HepG2 (cell line): ENCODE results near the gene SLC25A45. TPM values are rescaled to one million over a fixed set of nuclear protein-coding genes. Genes with fewer than 3 reads are reported as not detected.

ENCODE experiments used
- ARNT ChIP-seq: fragments of 450-650 bp; IDR thresholded peaks from 2 replicates; pipeline ENCODE4 v1.6.1; 2017
- CHD2 ChIP-seq: IDR thresholded peaks from 2 replicates; pipeline ENCODE4 v1.6.1; 2011; ENCODE audit warnings: low read depth, low read length, improper control_type of control experiment
- FLYWCH1 ChIP-seq: sonication (generic); formaldehyde crosslinking; IDR thresholded peaks from 2 replicates; pipeline ENCODE4 v1.8.1; 2023; ENCODE audit warnings: mild to moderate bottlenecking, missing genetic modification reagents
- GABPA ChIP-seq, 2 experiments: IDR thresholded peaks; 2 replicates each; pipeline ENCODE4 v1.6.1; 2011 to 2016; ENCODE audit warnings: low read depth in 2 of 2, low read length in 1 of 2, missing biosample characterization in 1 of 2, missing genetic modification characterization in 1 of 2
- GTF2F1 ChIP-seq: fragments of 150-350 bp; IDR thresholded peaks from 2 replicates; pipeline ENCODE4 v1.6.1; 2014; ENCODE audit warnings: low read length
- HBP1 ChIP-seq: IDR thresholded peaks from 2 replicates; pipeline ENCODE4 v1.6.1; 2016; ENCODE audit warnings: low read depth, control low read depth
- KDM1A ChIP-seq: IDR thresholded peaks from 2 replicates; pipeline ENCODE4 v1.6.1; 2016; ENCODE audit warnings: missing compliant biosample characterization
- MEF2D ChIP-seq: sonication (generic); formaldehyde crosslinking; IDR thresholded peaks from 2 replicates; pipeline ENCODE4 v1.5.1; 2020; ENCODE audit warnings: mild to moderate bottlenecking, missing genetic modification reagents
- MIER2 ChIP-seq: IDR thresholded peaks from 2 replicates; pipeline ENCODE4 v1.6.1; 2016; ENCODE audit warnings: missing biosample characterization, missing genetic modification reagents
- MXD3 ChIP-seq: IDR thresholded peaks from 2 replicates; pipeline ENCODE4 v1.6.1; 2016; ENCODE audit warnings: mild to moderate bottlenecking, missing biosample characterization, missing genetic modification reagents
- NFE2L2 ChIP-seq: fragments of 150-350 bp; IDR thresholded peaks from 2 replicates; pipeline ENCODE4 v1.6.1; 2014; ENCODE audit warnings: low read length
- SRF ChIP-seq: IDR thresholded peaks from 2 replicates; pipeline ENCODE4 v1.6.1; 2011; ENCODE audit warnings: mild to moderate bottlenecking, low read depth, low read length, moderate library complexity
- ZC3H4 ChIP-seq: sonication (generic); formaldehyde crosslinking; IDR thresholded peaks from 2 replicates; pipeline ENCODE4 v1.4.0; 2020; ENCODE audit warnings: missing genetic modification reagents, borderline replicate concordance
- ZFP36L1 ChIP-seq: sonication (generic); formaldehyde crosslinking; IDR thresholded peaks from 2 replicates; pipeline ENCODE4 v1.8.0; 2022; ENCODE audit warnings: mild to moderate bottlenecking, missing genetic modification reagents, moderate library complexity
- ZNF253 ChIP-seq: sonication (generic); formaldehyde crosslinking; IDR thresholded peaks from 2 replicates; pipeline ENCODE4 v1.8.0; 2022; ENCODE audit warnings: mild to moderate bottlenecking, missing genetic modification reagents, borderline replicate concordance
- ZNF274 ChIP-seq: sonication (generic); formaldehyde crosslinking; IDR thresholded peaks from 2 replicates; pipeline ENCODE4 v1.5.1; 2020; ENCODE audit warnings: mild to moderate bottlenecking, missing genetic modification reagents
- ZNF30 ChIP-seq: sonication (generic); formaldehyde crosslinking; IDR thresholded peaks from 2 replicates; pipeline ENCODE4 v1.5.0; 2020; ENCODE audit warnings: mild to moderate bottlenecking, missing genetic modification reagents
- ZNF468 ChIP-seq: sonication (generic); formaldehyde crosslinking; IDR thresholded peaks from 2 replicates; pipeline ENCODE4 v1.8.0; 2022; ENCODE audit warnings: mild to moderate bottlenecking, moderate library complexity, missing genetic modification reagents
- ZNF510 ChIP-seq: sonication (generic); formaldehyde crosslinking; IDR thresholded peaks from 2 replicates; pipeline ENCODE4 v1.4.0; 2020; ENCODE audit warnings: low read depth, mild to moderate bottlenecking, missing genetic modification reagents
- ZNF550 ChIP-seq: sonication (generic); formaldehyde crosslinking; IDR thresholded peaks from 2 replicates; pipeline ENCODE4 v1.4.0; 2020; ENCODE audit warnings: mild to moderate bottlenecking, missing genetic modification reagents, borderline replicate concordance
- ZNF614 ChIP-seq: IDR thresholded peaks from 2 replicates; pipeline ENCODE4 v1.6.1; 2018; ENCODE audit warnings: missing biosample characterization, missing genetic modification reagents, inconsistent platforms, borderline replicate concordance
- ZNF644 ChIP-seq: IDR thresholded peaks from 2 replicates; pipeline ENCODE4 v1.6.1; 2016; ENCODE audit warnings: low read depth
- ZNF660 ChIP-seq: sonication (generic); formaldehyde crosslinking; IDR thresholded peaks from 2 replicates; pipeline ENCODE4 v1.5.1; 2020; ENCODE audit warnings: mild to moderate bottlenecking, low read depth, missing genetic modification reagents, borderline replicate concordance
- ZNF790 ChIP-seq: sonication (generic); formaldehyde crosslinking; IDR thresholded peaks from 2 replicates; pipeline ENCODE4 v1.8.0; 2022; ENCODE audit warnings: missing genetic modification reagents, mild to moderate bottlenecking, borderline replicate concordance
- ZNF841 ChIP-seq: sonication (generic); formaldehyde crosslinking; IDR thresholded peaks from 2 replicates; pipeline ENCODE4 v1.8.1; 2023; ENCODE audit warnings: missing genetic modification reagents, borderline replicate concordance
- polyA plus RNA-seq, 8 experiments: library from polyadenylated mRNA; depleted of rRNA in 3 of 8; stranded (reverse) in 7 of 8; unstranded in 1 of 8; fragments of >200 nt; fragmentation: Illumina TruSeq in 4 of 8; extraction: Trizol in 4 of 8; gene quantifications; 2 replicates each; pipeline versions ENCODE4 v1.2.1 to v1.2.3, GENCODE V29; 2011 to 2016; ENCODE audit warnings: low read depth in 4 of 8, missing spikeins in 1 of 8, mixed read lengths in 1 of 8; ENCODE audit not compliant: insufficient read depth in 1 of 8
- total RNA-seq, 5 experiments: library from RNA; depleted of rRNA; stranded (reverse); fragments of >200 nt; fragmentation: Illumina TruSeq; extraction: Trizol; gene quantifications; 2 replicates each; pipeline ENCODE4 v1.2.3, GENCODE V29; 2016; ENCODE audit warnings: low read depth in 1 of 5
- TF ChIP-seq, protein P1 (sequence below): sonication (generic); formaldehyde crosslinking; IDR thresholded peaks from 2 replicates; pipeline ENCODE4 v1.8.1; 2023; ENCODE audit warnings: mild to moderate bottlenecking, missing genetic modification reagents
- TF ChIP-seq, protein P2 (sequence below): sonication (generic); formaldehyde crosslinking; IDR thresholded peaks from 2 replicates; pipeline ENCODE4 v1.8.0; 2022; ENCODE audit warnings: mild to moderate bottlenecking, missing genetic modification reagents

The SLC25A45 gene
- total and polyA plus RNA-seq, 2 of the 13 experiments (the other 11 are each of a cell fraction or from before 2014, with no cell fraction given): 1.2 to 3.4 TPM

- TF ChIP-seq MXD3 (CRISPR knock-in tag): no peak
- no peak for TF ChIP-seq ZNF614 (CRISPR knock-in tag)
- TF ChIP-seq CHD2: peak; percentile 87
- 0 out of 2 replicates have a peak, but pooled peaks have one; percentile 56 for TF ChIP-seq ZNF274 (CRISPR knock-in tag)
- TF ChIP-seq ZNF253 (CRISPR knock-in tag): peak; percentile 76; the same call in 1 of the 2 replicates
- TF ChIP-seq FLYWCH1 (CRISPR knock-in tag): peak; percentile 62; the same call in 1 of the 2 replicates
- no peak for TF ChIP-seq MIER2
- peak; percentile 99 for TF ChIP-seq GTF2F1
- peak; percentile 26; the same call in 1 of the 2 replicates for TF ChIP-seq ZNF841 (CRISPR knock-in tag)
- TF ChIP-seq ZNF644 (CRISPR knock-in tag): no peak
- peak; percentile 91 for TF ChIP-seq HBP1 (CRISPR knock-in tag)
- TF ChIP-seq, protein P1, sequence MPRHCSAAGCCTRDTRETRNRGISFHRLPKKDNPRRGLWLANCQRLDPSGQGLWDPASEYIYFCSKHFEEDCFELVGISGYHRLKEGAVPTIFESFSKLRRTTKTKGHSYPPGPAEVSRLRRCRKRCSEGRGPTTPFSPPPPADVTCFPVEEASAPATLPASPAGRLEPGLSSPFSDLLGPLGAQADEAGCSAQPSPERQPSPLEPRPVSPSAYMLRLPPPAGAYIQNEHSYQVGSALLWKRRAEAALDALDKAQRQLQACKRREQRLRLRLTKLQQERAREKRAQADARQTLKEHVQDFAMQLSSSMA (CRISPR knock-in tag): no peak
- no peak for TF ChIP-seq MEF2D
- TF ChIP-seq SRF: no peak
- no peak for TF ChIP-seq GABPA (IDR thresholded peaks at IDR 0.05; ENCODE audit: low read depth, low read length)
- no peak for TF ChIP-seq GABPA (CRISPR knock-in tag; IDR thresholded peaks at IDR 0.05; ENCODE audit: low read depth)
- no peak for TF ChIP-seq ZNF550 (CRISPR knock-in tag)
- TF ChIP-seq ZNF510 (CRISPR knock-in tag): no peak; the same call in none of the 2 replicates
- no peak for TF ChIP-seq KDM1A (CRISPR knock-in tag)
- TF ChIP-seq ZNF790: no peak
- 0 out of 2 replicates have a peak, but pooled peaks have one; percentile 79 for TF ChIP-seq ZNF30 (CRISPR knock-in tag)
- TF ChIP-seq ZC3H4: peak; percentile 97; the same call in 1 of the 2 replicates
- no peak for TF ChIP-seq ARNT
- no peak for TF ChIP-seq ZFP36L1 (CRISPR knock-in tag)
- no peak for TF ChIP-seq ZNF468 (CRISPR knock-in tag)
- TF ChIP-seq, protein P2, sequence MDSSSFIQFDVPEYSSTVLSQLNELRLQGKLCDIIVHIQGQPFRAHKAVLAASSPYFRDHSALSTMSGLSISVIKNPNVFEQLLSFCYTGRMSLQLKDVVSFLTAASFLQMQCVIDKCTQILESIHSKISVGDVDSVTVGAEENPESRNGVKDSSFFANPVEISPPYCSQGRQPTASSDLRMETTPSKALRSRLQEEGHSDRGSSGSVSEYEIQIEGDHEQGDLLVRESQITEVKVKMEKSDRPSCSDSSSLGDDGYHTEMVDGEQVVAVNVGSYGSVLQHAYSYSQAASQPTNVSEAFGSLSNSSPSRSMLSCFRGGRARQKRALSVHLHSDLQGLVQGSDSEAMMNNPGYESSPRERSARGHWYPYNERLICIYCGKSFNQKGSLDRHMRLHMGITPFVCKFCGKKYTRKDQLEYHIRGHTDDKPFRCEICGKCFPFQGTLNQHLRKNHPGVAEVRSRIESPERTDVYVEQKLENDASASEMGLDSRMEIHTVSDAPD (CRISPR knock-in tag): no peak
- TF ChIP-seq NFE2L2: peak; percentile 39
- TF ChIP-seq ZNF660 (CRISPR knock-in tag): no peak
Observed at GRCh38 chr11:65422633-65423515, 40.4 kb upstream of the SLC25A45 start, which contains the start of gene NEAT1 (continued).
